Endothelial cell of hepatic sinusoid (primary cell): ENCODE measurements around the gene CT47A1.
"Not testable (repeated sequence)": the region's sequence is repeated elsewhere in the genome, so short reads cannot be mapped to it uniquely, and the experiment has no call there.

Experiments
- in situ Hi-C: cut with HindIII; loops from 2 replicates; pipeline ENCODE4 v1.10.0; 2017; ENCODE audit warnings: low sequenced_read_pairs

Gene CT47A1

DNA sequence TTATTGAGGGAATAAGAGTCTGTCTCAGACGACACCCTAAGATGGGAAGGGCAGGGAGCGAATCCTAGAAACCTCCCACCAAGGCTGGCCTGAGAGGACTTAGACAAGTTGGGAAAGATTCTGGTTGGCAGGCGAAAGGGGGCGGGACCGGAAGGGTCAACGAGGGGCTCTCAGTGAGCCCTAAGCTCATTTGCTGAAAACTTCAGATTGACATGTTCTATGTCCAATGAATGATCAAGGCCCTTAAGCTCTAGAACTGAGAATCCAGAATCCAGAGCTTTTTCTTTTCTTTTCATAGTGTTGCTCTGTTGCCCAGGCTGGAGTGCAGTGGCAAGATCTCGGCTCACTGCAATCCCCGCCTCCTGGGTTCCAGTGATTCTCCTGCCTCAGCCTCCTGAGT is at the start of gene CT47A1:
Gene CT47A1, minus strand, starts transcription at position 101 of the 400 bp plus-strand sequence. CDS start 231 bp downstream, outside the sequence.
- in situ Hi-C loops, result not testable (repeated sequence)

DNA sequence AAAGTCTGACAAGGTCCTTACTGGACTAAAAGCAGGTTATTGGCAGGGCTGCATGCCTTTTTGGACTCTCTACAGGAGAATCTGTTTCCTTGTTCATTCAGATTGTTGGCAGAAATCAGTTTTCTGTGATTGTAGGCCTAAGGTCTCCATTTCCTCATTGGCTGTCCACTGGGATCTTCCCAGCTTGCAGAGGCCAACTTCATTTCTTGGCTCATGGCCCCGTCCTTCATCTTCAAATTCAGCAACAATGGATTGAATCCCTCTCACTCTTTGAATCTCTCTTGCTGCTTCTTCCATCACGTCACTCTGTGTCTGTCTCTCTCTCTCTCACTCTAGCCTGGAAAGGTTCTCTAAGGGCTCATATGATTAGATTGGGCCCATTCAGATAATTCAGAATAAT is 47.0 kb upstream of the CT47A1 start:
- in situ Hi-C loops, result no loop called here

DNA sequence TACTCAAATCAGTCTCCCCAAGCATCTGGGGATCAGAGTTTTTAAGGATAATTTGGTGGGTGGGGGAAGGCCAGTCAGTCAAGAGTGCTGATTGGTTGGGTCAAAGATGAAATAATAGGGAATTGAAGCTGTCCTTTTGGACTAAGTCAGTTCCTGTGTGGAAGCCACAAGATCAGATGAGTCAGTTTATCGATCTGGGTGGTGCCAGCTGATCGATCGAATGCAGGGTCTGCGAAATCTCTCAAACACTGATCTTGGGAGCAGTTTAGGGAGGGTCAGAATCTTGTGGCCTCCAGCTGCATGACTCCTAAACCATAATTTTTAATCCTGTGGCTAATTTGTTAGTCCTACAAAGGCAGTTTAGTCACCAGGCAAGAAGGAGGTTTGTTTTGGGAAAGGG is 44.5 kb upstream of the CT47A1 start:
- in situ Hi-C loops, result no loop called here

DNA sequence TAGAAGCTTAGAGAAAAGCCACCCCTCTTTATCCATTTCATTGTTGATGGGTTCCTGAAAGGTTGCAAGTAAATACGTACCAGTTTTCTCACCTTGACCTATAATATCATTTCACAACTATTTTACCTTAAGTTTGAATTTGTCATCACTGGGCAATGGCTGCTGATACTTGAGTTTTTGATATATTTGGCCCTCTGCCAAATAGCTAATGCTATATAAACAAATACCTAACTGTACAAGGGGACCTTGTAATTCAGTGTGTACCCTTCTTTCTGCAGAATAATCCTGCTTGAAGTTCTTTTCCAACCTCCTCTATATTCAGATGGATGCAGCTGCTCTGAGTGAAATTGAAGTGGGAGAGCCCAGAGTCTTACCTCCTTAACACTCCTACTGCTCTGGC is 42.9 kb upstream of the CT47A1 start:
- in situ Hi-C loops, result no loop called here

DNA sequence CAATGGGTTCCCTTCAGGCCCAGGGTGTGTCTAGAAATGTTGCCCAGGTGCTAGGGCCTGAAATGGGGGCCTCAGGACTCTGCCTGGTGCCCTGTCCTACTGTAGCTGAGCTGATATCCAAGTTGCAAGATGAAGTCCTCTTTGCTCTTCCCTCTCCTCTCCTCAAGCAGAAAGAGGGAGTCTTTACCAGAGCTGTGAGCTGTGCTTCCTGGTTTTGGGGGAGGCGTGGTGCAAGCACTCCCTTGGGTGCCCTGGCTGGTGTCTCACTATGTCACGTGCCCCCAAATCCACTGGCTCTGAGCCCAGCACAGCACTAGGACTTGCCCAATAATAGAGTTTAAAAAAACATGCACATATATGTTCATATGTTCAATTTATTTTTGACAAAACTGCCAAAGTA is 29.3 kb upstream of the CT47A1 start:
- in situ Hi-C loops, result no loop called here

DNA sequence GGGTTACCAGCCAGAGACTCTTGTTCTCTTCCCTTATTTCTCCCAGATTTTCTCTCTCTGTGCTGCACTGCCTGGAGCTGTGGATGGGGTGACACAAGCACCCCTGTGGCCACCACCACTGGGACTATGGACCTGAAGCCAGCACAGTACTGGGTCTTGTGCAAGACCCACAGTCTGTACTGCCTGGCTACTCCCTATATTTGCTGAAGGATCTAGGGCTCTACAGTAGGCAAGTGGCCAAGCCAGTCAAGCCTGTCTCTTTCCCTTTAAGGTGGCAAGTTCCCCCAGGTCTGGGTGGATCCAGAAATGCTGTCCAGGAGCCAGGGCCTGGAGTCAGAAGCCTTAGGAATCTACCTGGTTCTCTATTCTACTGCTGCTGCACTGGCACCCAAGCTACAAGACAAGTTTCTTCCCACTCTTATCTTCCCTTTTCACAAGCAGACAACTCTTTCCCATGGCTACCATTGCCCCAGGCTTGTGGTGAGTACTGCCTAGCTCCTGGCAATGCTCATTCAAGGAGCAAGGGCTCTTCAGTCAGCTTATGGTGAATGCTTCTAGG is 28.4 kb upstream of the CT47A1 start:
- in situ Hi-C loops, result no loop called here

DNA sequence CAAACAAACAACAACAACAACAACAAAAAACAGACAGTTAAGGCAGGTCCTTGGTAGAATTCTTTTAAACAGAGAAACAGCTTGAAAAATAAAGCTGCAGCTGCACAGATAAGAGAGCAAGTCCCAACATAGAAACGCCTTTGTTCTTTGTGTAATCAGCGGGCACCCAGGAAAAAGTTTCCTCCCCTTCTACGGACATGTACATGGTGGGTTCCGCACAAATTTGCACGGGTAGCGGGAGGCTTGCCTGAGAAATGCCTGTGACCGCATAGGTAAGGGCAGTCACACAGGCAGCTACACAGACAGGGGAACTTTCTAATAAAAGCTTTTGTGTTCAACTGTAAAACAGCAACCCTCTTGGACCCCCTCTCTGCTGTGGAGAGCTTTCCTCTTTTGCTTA is 25.7 kb upstream of the CT47A1 start:
- in situ Hi-C loops, result no loop called here

DNA sequence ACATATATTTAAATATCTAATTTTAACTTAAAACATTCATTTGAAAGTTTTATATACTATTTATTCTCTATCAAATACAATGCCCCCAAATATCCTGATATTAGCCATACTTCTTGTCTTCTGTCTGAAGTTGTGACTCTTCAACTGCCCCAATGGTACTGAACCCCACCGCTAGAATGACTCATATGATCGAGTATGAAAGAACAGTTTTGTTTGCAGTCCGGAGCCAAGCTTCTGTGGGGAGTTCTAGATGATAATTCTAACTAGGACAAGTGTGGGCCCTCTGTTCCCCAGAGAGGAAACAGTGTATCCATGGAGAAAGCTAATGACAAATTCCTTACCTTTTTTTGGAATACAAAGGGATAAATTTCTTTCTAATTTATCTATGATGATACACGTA is 24.7 kb upstream of the CT47A1 start:
- in situ Hi-C loops, result no loop called here

DNA sequence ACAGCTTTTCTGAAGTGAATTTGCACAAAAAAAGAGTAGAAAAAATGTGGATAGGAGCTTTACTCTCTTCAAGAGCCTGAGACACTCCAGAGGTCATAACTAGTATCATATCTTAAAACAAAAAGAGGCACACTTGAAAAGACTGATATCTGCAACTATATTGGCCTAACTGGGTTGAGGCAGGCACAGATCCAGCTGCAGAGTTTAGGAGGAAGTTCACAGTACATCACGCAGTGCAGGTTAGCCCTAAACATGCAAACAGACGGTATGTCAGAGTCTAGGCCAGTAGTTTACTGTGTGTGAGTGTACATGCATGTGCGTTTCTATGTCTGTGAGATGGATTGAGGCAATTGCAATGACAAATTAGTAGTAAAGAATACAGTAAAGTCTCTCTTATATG is 24.2 kb upstream of the CT47A1 start:
- in situ Hi-C loops, result no loop called here

DNA sequence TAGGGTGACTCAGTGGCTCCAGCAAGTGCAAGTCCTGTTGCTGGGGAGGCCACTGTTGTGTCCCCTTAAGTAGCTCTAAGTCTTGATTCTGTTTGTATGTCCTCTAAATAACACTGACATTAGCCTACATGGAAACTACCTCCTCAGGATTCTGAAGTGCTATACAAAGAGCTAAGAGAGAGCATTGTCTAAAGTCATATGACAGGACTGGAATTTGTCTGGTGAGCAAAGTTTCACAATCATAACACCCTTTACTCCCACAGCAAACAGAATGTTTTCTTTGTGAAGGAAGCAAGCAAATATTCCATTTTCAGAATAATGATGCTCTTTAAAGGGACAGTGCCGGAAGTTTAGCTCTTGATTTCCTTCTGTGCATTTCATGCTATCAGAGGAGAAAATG is 23.4 kb upstream of the CT47A1 start:
- in situ Hi-C loops, result no loop called here

DNA sequence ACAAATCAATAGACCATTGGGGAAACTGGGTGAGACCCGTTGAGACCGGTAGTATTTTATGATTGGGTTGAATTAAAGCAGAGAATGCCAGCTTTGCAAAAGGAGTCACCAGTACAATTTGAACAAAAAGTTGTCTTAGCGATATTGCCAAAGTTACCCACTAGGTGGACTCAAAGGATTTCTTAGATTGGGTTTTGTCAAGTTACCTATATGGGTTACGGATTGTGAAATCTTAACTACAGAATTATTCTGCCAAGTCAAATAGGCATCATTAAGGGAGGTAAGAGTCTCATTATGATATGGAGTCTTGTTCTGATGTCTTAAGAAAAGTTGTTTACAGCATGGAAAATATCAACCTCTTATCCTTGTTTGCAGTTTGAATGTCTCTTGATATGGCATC is 15.0 kb upstream of the CT47A1 start:
- in situ Hi-C loops, result no loop called here

DNA sequence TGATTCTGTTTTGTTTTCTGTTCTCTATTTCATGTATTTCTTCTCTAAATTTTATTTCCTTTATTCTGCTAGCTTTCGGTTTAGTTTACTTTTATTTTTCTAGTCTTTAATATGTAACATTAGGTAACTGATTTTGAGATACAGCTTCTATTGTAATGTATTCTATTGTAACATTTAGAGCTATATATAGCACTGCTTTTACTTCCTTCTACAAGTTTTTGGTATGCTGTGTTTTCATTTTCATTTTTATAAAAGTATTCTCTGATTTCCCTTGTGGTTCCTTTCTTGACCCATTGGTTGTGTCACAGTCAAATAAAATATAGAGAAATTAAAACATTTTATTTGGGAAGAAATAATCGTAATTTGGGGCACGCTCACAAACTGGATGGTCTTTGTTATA is 13.9 kb upstream of the CT47A1 start:
- in situ Hi-C loops, result no loop called here

DNA sequence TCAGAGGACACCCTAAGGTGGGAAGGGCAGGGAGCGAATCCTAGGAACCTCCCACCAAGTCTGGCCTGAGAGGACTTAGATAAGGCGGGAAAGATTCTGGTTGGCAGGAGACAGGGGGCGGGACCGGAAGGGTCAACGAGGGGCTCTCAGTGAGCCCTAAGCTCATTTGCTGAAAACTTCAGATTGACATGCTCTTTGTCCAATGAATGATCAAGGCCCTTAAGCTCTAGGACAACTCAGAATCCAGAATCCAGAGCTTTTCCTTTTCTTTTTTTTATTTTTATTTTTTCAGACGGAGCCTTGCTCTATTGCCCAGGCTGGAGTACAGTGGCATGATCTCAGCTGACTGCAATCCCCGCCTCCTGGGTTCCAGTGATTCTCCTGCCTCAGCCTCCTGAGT is 29.1 kb downstream of the CT47A1 start, which contains the start of gene CT47A7:
Gene CT47A7, minus strand, starts transcription at position 101 of the 400 bp plus-strand sequence. CDS start 255 bp downstream, outside the sequence.
- in situ Hi-C loops, result not testable (repeated sequence)
